Measurements from ENCODE around the gene TTLL8.

TTLL8 gene

DNA sequence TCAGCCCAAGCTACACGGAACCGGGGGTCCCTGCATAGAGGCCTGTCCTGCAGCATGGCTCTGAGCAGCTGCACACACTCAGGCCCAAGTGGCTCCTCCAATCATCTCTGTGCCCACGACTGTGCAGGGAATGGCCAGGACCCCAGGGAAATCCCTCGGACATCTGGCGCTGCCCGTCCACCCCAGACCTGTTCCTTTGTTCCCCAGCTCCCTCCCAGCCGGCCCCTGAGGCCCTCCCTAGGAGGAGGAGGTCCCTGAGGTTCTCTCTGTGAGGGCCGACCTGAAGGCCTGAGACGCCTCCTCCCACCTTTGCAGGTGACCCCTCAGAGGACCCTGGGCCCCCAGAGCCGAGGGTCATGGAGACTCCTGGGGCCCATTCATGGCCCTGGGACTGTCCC lies 26.0 kb upstream of the TTLL8 start:
- DNase-seq (ENCODE audit: low read depth) = no peak
- H3K4me3 ChIP-seq (ENCODE audit: low read depth, low read length) = no peak overlapping the region

GRCh38 chr22:50083462-50084079 lies 25.5 kb upstream of the TTLL8 start:
- no peak for DNase-seq (ENCODE audit: low read depth)
- no peak overlapping the region for H3K4me3 ChIP-seq (ENCODE audit: low read depth, low read length)

GRCh38 chr22:50082961-50083461 lies 24.9 kb upstream of the TTLL8 start:
- no peak for DNase-seq (ENCODE audit: low read depth)
- no peak overlapping the region for H3K4me3 ChIP-seq (ENCODE audit: low read depth, low read length)

DNA sequence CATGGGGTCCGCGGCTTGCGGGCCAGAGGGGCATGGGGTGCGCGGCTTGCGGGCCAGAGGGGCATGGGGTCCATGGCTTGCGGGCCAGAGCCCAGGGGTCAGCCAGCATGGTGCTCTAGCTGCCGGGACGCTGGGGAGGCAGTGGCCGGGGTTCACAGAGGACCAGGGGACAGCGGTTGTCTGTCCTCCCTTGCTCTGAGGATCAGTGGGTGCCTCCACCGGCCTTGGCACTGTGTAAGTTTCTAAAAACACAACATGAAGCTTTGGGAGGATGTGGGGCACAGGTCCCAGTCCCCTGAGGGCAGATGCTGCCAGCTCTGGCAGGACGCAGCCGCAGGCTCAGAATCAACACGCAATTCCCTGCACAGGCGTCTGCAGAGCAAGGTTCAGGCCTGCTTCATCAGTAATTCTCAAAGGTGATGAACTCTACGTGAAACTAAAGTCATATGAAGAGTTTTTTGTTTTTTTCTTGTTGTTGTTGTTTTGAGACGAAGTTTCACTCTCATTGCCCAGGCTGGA lies 24.2 kb upstream of the TTLL8 start:
- no peak overlapping the region for H3K4me3 ChIP-seq (ENCODE audit: low read depth, low read length)
- DNase-seq (ENCODE audit: low read depth) = no peak

DNA sequence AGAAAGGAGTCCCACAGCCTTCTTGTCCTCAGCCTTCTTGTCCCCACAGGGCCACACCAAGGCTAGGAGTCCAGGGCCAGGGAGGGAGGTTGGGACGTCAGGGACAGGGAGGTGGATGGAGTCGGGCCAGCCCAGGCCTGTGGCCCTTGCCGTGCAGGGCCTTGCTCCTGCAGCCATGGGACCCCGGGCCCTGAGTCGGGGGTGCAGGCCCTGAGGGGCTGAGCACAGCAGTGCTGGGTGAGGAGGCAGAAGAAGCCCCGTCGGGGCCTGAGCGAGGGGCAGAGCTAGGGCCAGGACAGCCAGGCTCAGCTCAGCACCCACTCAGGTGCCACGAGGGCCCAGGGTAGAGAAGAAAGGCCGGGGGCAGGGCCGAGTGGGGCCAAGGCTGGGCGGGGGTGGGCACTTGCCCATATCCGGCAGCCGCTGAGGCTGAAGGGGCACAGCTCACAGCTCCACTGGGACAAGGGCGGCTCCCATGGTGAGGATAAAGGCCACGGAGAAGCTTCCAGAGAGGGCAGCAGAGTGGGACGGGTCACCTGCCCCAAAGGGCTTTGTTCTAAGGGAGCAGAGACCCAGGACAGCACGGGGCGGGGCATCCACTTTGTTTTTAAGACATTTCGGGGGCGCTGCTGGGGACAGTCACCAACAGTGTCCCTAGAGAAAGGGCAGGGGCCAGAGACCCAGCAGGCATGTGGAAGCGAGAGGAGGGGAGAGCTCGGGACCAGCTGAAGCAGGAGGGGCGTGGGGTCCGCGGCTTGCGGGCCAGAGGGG lies 23.5 kb upstream of the TTLL8 start:
- no peak for DNase-seq (ENCODE audit: low read depth)
- H3K4me3 ChIP-seq (ENCODE audit: low read depth, low read length) = no peak overlapping the region

DNA sequence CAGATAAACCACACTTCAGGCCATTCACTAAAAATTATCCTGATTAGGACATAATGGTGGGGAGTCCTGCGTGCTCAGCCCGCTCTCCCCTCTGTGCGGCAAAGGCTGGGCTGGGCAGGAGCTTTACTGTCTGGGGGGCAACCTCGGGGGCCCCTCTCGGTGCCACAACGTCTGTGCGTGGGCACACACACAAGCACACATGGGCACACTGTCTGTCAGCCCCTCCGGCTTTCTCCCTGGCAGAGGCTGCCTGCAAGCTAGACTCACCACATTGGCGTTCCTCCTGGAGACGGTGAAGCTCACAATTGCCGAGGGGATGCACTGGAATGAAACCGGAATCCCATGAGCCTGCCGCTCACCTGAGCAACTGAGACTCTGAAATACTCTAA lies 22.0 kb upstream of the TTLL8 start:
- no peak overlapping the region for H3K4me3 ChIP-seq (ENCODE audit: low read depth, low read length)
- no peak for DNase-seq (ENCODE audit: low read depth)

GRCh38 chr22:50078761-50079160 lies 20.7 kb upstream of the TTLL8 start:
- DNase-seq (ENCODE audit: low read depth) = no peak
- H3K4me3 ChIP-seq (ENCODE audit: low read depth, low read length) = no peak overlapping the region

GRCh38 chr22:50078246-50078645 lies 20.1 kb upstream of the TTLL8 start:
- no peak overlapping the region for H3K4me3 ChIP-seq (ENCODE audit: low read depth, low read length)
- DNase-seq (ENCODE audit: low read depth) = no peak

DNA sequence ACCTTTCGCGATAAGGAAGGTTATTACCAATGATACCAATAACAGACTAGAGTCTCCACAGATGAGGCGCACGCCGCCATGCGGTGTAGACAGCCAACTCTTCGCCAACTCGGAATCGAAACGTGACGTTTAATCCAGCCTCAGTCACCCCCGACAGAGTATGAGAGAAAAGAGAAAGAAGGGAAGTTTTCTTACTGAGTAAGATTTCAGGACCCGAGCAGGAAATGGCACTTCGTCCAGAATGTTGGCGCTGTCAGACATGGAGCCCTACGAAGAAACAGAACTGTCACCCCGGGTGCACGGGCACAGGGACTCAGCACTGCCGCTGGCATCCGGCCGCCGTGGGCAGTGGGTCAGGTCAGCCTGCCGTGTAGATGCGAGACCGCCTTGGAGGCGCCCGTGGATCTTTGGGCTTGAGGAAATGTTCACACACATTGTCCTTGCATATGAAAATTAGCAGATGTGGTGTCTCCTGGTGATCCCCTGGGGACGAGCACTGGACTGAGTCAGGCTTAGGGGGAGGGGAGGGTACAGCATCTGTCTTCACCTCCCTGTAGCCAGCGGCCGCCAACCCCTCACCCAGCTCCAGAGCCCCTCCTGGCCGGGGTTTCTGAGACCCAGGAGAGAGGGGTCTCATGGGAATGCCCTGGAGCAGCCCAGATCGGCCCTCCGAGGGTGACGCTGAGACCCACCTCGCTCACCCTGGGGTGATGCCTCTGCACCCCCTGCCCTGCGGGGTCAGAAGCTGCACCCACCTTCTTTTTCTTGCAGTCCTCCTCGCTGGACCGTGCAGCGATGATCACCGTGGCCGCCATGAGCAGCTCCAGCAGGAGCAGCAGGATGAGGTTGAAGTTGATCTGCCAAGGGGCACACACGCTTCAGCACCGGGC lies 18.8 kb upstream of the TTLL8 start:
- no peak for DNase-seq (ENCODE audit: low read depth)
- H3K4me3 ChIP-seq (ENCODE audit: low read depth, low read length) = no peak overlapping the region

DNA sequence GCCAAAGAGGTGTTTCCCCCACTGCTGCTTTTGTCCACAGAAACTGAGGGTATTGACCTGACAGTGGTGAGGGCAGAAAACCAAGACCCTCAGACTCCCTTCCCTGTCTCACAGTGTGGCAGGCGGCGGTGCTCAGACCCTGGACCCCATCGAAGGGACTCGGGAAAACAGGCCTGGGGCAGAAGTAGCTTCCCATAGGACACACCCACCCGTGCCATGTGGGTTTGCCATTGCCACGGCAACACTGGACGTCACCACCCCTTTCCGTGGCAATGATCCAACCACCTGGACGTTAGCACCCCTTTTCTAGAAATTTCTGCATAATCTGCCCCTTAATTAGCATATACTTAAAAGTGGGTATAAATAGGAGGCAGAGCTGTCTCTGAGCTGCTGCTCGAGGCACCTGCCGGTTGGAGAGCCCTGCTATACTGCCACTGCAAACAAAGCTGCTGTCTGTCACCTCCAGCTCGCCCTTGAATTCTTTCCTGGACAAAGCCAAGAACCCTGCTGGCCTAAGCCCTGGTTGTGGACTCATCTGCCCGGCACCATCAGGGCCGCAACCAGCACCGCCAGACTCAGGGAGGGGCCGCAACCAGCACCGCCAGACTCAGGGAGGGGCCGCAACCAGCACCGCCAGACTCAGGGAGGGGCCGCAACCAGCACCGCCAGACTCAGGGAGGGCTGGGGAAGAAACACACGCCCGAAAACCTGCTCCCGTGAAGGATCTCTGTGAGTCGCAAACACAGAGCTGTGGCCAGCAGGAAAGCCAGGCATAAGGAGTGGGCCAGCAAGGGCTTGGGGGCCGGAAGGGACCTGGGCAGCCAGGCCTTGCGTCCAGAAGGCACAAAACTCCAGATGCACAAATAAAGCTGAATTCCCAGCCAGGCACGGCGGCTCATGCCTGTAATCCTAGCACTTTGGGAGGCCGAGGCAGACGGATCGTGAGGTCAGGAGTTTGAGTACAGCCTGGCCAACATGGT lies 16.7 kb upstream of the TTLL8 start:
- no peak for DNase-seq (ENCODE audit: low read depth)
- no peak overlapping the region for H3K4me3 ChIP-seq (ENCODE audit: low read depth, low read length)

- DNase-seq (ENCODE audit: low read depth) = no peak
- no peak overlapping the region for H3K4me3 ChIP-seq (ENCODE audit: low read depth, low read length)
These were observed 16.0 kb upstream of the TTLL8 start for GRCh38 chr22:50074056-50074455.

- H3K4me3 ChIP-seq (ENCODE audit: low read depth, low read length) = no peak overlapping the region
- DNase-seq (ENCODE audit: low read depth) = no peak
These were observed 14.8 kb upstream of the TTLL8 start for GRCh38 chr22:50072714-50073538.

DNA sequence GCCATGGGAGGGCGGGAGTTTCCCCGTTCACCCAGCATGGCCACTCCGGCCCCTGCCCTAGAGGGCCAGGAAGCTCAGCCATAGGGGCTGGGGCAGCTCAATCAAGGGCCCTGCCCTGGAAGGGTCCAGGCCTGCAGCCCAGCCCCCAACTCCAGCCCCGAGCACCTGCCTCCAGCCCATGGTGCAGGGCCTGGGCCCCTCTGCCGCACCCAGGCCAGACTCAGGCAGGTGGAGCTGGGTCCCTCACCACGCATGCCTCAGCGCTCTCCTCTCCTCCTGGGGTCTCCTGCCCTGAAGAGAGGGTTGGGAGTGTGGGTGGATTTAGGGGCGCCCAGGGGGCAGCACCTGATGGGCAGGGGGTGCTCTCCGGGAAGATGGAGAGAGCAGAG lies 14.1 kb upstream of the TTLL8 start:
- no peak for DNase-seq (ENCODE audit: low read depth)
- no peak overlapping the region for H3K4me3 ChIP-seq (ENCODE audit: low read depth, low read length)

GRCh38 chr22:50071432-50072166 lies 13.5 kb upstream of the TTLL8 start:
- no peak overlapping the region for H3K4me3 ChIP-seq (ENCODE audit: low read depth, low read length)
- DNase-seq (ENCODE audit: low read depth) = no peak

- no peak for DNase-seq (ENCODE audit: low read depth)
- no peak overlapping the region for H3K4me3 ChIP-seq (ENCODE audit: low read depth, low read length)
These were observed 12.3 kb upstream of the TTLL8 start for GRCh38 chr22:50070366-50070765.

DNA sequence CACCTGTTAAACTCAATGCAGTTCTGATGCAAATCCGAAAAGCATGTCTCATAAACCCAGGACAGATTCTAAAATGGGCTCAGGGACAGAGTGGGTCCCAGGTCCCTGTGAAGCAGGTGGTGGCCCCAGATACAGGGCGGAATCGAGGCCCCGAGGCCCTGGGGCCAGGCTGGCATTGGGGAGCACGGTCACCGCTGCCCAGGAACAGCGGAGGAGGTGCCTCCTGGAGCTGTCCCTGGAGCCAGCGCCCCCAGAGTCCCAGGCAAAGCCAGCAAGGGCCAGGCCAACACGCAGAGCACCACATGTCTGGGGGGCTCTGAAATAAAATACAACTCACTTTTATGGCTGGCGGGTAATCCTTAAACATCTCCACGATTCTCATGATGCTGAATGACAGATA lies 10.0 kb upstream of the TTLL8 start:
- no peak overlapping the region for H3K4me3 ChIP-seq (ENCODE audit: low read depth, low read length)
- DNase-seq (ENCODE audit: low read depth) = no peak

- no peak overlapping the region for H3K4me3 ChIP-seq (ENCODE audit: low read depth, low read length)
- no peak for DNase-seq (ENCODE audit: low read depth)
These were observed 9.1 kb upstream of the TTLL8 start for GRCh38 chr22:50067244-50067643.

Measured in skeletal muscle cell (primary cell).